GM23338 (cell line): ENCODE data around the gene FBXL20. TPM values are rescaled to one million over a fixed set of nuclear protein-coding genes. Genes with fewer than 3 reads are reported as not detected.
"Not testable (repeated sequence)": the region's sequence is repeated elsewhere in the genome, so short reads cannot be mapped to it uniquely, and the experiment has no call there.

Experiments
- ATAC-seq: fragments of 200-7000 bp; cut with Tn5 transposase; 3 replicates; pipeline ENCODE4 v1.9.1; 2020
- DNase-seq: peaks from one replicate; pipeline ENCODE4 v3.0.0-alpha.2; 2015; ENCODE audit warnings: low spot score
- H2AFZ ChIP-seq: fragments of 200-600 bp; sonication (generic); 2 replicates; pipeline ENCODE4 v1.8.0; 2016; ENCODE audit warnings: antibody characterized with exemption, mild to moderate bottlenecking, moderate library complexity
- H3F3A ChIP-seq: fragments of 200-600 bp; sonication (generic); replicated peaks from 2 replicates; pipeline ENCODE4 v1.8.0; 2017; ENCODE audit warnings: antibody characterized with exemption, mixed run types, low read depth
- H3K27ac ChIP-seq: fragments of 200-600 bp; sonication (generic); 2 replicates; pipeline ENCODE4 v1.6.1; 2016; ENCODE audit warnings: low read depth
- H3K27me3 ChIP-seq: fragments of 200-600 bp; sonication (generic); 2 replicates; pipeline ENCODE4 v1.8.0; 2016; ENCODE audit warnings: mild to moderate bottlenecking, mixed run types, moderate library complexity; ENCODE audit not compliant: insufficient read depth
- H3K36me3 ChIP-seq: fragments of 200-600 bp; sonication (generic); 2 replicates; pipeline ENCODE4 v1.8.0; 2016; ENCODE audit warnings: mild to moderate bottlenecking; ENCODE audit not compliant: insufficient read depth
- H3K4me1 ChIP-seq: fragments of 200-600 bp; sonication (generic); 2 replicates; pipeline ENCODE4 v1.8.0; 2016; ENCODE audit warnings: mild to moderate bottlenecking, moderate library complexity; ENCODE audit not compliant: insufficient read depth
- H3K4me2 ChIP-seq: fragments of 200-600 bp; sonication (generic); 2 replicates; pipeline ENCODE4 v1.7.1; 2017; ENCODE audit warnings: mixed run types
- H3K4me3 ChIP-seq: fragments of 200-600 bp; sonication (generic); 2 replicates; pipeline ENCODE4 v1.6.1; 2016; ENCODE audit warnings: mixed run types
- H3K79me2 ChIP-seq: fragments of 200-600 bp; sonication (generic); replicated peaks from 2 replicates; pipeline ENCODE4 v1.8.0; 2017; ENCODE audit warnings: mild to moderate bottlenecking; ENCODE audit not compliant: insufficient read depth
- H3K9me2 ChIP-seq: fragments of 200-600 bp; sonication (generic); 2 replicates; pipeline ENCODE4 v1.8.0; 2017; ENCODE audit not compliant: insufficient read depth
- H4K20me1 ChIP-seq: fragments of 200-600 bp; sonication (generic); replicated peaks from 2 replicates; pipeline ENCODE4 v1.8.0; 2017; ENCODE audit warnings: mild to moderate bottlenecking; ENCODE audit not compliant: insufficient read depth
- H3K27ac Mint-ChIP-seq: 2 replicates; pipeline ENCODE4 v1.8.0; 2020; ENCODE audit warnings: inconsistent platforms, mild to moderate bottlenecking, moderate library complexity, mixed read lengths
- H3K27me3 Mint-ChIP-seq: 3 replicates; pipeline ENCODE4 v1.8.0; 2022; ENCODE audit warnings: low read depth, mild to moderate bottlenecking, moderate library complexity, mixed read lengths, inconsistent platforms; ENCODE audit not compliant: insufficient read depth, poor library complexity
- H3K36me3 Mint-ChIP-seq: 3 replicates; pipeline ENCODE4 v1.8.0; 2021; ENCODE audit warnings: low read depth, mild to moderate bottlenecking, inconsistent platforms, moderate library complexity, mixed read lengths
- H3K4me1 Mint-ChIP-seq: 3 replicates; pipeline ENCODE4 v1.8.0; 2020; ENCODE audit warnings: mild to moderate bottlenecking, inconsistent platforms, mixed read lengths
- H3K4me3 Mint-ChIP-seq: 3 replicates; pipeline ENCODE4 v1.8.0; 2021; ENCODE audit warnings: moderate library complexity, mild to moderate bottlenecking, inconsistent platforms, mixed read lengths
- H3K9me3 Mint-ChIP-seq: 3 replicates; pipeline ENCODE4 v1.8.0; 2020; ENCODE audit warnings: moderate library complexity, mild to moderate bottlenecking, inconsistent platforms, mixed read lengths
- CREB1 ChIP-seq: fragments of 250-450 bp; sonication (Bioruptor Pico); IDR thresholded peaks from 2 replicates; pipeline ENCODE4 v1.5.0; 2020; ENCODE audit warnings: low read depth, mild to moderate bottlenecking, moderate library complexity
- ETS1 ChIP-seq: IDR thresholded peaks from 2 replicates; pipeline ENCODE4 v1.6.1; 2016; ENCODE audit warnings: antibody characterized with exemption
- EZH2phosphoT487 ChIP-seq: fragments of 200-600 bp; sonication (generic); IDR thresholded peaks from one replicate; pipeline ENCODE4 v1.8.1; 2018; ENCODE audit warnings: antibody characterized with exemption; ENCODE audit not compliant: unreplicated experiment
- JUNB ChIP-seq: IDR thresholded peaks from one replicate; pipeline ENCODE4 v1.6.1; 2016; ENCODE audit warnings: antibody characterized with exemption; ENCODE audit not compliant: unreplicated experiment
- NANOG ChIP-seq: IDR thresholded peaks from 2 replicates; pipeline ENCODE4 v1.6.1; 2016; ENCODE audit warnings: antibody characterized with exemption, borderline replicate concordance
- POLR2AphosphoS5 ChIP-seq: IDR thresholded peaks from 2 replicates; pipeline ENCODE4 v1.6.1; 2016; ENCODE audit warnings: antibody characterized with exemption, low read depth
- STAT1 ChIP-seq: IDR thresholded peaks from one replicate; pipeline ENCODE4 v1.6.1; 2016; ENCODE audit warnings: antibody characterized with exemption; ENCODE audit not compliant: unreplicated experiment
- ZNF114 ChIP-seq: fragments of 250-450 bp; sonication (Bioruptor Pico); IDR thresholded peaks from 2 replicates; pipeline ENCODE4 v1.5.0; 2020; ENCODE audit warnings: mild to moderate bottlenecking, moderate library complexity
- ZNF331 ChIP-seq: fragments of 250-450 bp; sonication (Bioruptor Pico); IDR thresholded peaks from 2 replicates; pipeline ENCODE4 v1.5.0; 2020; ENCODE audit warnings: low read depth, mild to moderate bottlenecking, moderate library complexity
- polyA plus RNA-seq: library from polyadenylated mRNA; unstranded; fragments of >200 nt; fragmentation: Nextera tagmentation; extraction: Ambion mirVana; gene quantifications from 2 replicates; pipeline ENCODE4 v1.2.1, GENCODE V29; 2016
- total RNA-seq: library from RNA; depleted of rRNA; stranded (reverse); fragments of >200 nt; shearing (Covaris generic); gene quantifications from 2 replicates; pipeline ENCODE4 v1.2.3, GENCODE V29; 2014
- TF ChIP-seq, protein P1 (sequence below): IDR thresholded peaks from one replicate; pipeline ENCODE4 v1.6.1; 2018; ENCODE audit warnings: antibody characterized with exemption; ENCODE audit not compliant: unreplicated experiment

FBXL20 gene
- total and polyA plus RNA-seq, 2 experiments from 2014 or later = 2.9 to 6.9 TPM

DNA sequence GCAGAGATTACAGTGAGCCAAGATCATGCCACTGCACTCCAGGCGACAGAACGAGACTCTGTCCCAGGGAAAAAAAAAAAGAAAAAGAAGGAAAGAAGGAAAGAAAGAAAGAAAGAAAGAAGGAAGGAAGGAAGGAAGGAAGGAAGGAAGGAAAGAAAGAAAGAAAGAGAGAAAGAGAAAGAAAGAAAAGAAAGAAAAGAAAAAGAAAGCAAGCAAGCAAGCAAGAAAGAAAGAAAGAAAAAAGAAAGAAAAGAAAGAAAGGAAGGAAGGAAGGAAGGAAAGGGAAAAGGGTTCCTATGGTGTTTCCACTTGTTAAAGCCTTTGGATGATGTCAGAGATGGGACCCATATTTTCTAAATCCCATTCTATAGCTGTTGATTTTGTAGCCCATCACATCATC lies 38.4 kb upstream of the FBXL20 start:
- not testable (repeated sequence) for H3K27me3 Mint-ChIP-seq, H3K4me1 Mint-ChIP-seq, H3K4me3 Mint-ChIP-seq, DNase-seq, H3K27ac Mint-ChIP-seq, H3K4me1 ChIP-seq, H3K9me3 Mint-ChIP-seq, ATAC-seq, H3K27ac ChIP-seq, H3F3A ChIP-seq, H3K4me3 ChIP-seq, H3K9me2 ChIP-seq, H2AFZ ChIP-seq, H3K4me2 ChIP-seq, H3K27me3 ChIP-seq
- Histone ChIP-seq H3K79me2 (peaks cover 11% of the 10 kb centered on the region; the same call in 1 of the 2 replicates), H4K20me1 (peaks cover 18% of the 10 kb centered on the region), H3K36me3 (peaks cover 53% of the 10 kb centered on the region)
- H3K36me3 Mint-ChIP-seq = peaks cover 83% of the 10 kb centered on the region

GRCh38 chr17:39429600-39429999 lies 28.2 kb upstream of the FBXL20 start:
- H3K27ac ChIP-seq = no peak overlapping the region
- no peak overlapping the region for H3K27ac Mint-ChIP-seq
- no peaks in the 10 kb centered on the region for H3K9me2 ChIP-seq
- no peak overlapping the region for H3K4me3 Mint-ChIP-seq
- H3K36me3 ChIP-seq = peaks cover 71% of the 10 kb centered on the region
- TF ChIP-seq EZH2phosphoT487 = no peak
- no peak for TF ChIP-seq POLR2AphosphoS5
- TF ChIP-seq, protein P1, sequence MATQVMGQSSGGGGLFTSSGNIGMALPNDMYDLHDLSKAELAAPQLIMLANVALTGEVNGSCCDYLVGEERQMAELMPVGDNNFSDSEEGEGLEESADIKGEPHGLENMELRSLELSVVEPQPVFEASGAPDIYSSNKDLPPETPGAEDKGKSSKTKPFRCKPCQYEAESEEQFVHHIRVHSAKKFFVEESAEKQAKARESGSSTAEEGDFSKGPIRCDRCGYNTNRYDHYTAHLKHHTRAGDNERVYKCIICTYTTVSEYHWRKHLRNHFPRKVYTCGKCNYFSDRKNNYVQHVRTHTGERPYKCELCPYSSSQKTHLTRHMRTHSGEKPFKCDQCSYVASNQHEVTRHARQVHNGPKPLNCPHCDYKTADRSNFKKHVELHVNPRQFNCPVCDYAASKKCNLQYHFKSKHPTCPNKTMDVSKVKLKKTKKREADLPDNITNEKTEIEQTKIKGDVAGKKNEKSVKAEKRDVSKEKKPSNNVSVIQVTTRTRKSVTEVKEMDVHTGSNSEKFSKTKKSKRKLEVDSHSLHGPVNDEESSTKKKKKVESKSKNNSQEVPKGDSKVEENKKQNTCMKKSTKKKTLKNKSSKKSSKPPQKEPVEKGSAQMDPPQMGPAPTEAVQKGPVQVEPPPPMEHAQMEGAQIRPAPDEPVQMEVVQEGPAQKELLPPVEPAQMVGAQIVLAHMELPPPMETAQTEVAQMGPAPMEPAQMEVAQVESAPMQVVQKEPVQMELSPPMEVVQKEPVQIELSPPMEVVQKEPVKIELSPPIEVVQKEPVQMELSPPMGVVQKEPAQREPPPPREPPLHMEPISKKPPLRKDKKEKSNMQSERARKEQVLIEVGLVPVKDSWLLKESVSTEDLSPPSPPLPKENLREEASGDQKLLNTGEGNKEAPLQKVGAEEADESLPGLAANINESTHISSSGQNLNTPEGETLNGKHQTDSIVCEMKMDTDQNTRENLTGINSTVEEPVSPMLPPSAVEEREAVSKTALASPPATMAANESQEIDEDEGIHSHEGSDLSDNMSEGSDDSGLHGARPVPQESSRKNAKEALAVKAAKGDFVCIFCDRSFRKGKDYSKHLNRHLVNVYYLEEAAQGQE = no peak
- TF ChIP-seq CREB1 (CRISPR knock-in tag) = no peak
- TF ChIP-seq JUNB = no peak
- TF ChIP-seq ZNF331 (CRISPR knock-in tag) = no peak
- no peak for TF ChIP-seq STAT1
- H3K4me1 ChIP-seq = no peaks in the 10 kb centered on the region
- H3K4me2 ChIP-seq = no peak overlapping the region
- H4K20me1 ChIP-seq = peaks cover 18% of the 10 kb centered on the region
- H3K9me3 Mint-ChIP-seq = no peaks in the 10 kb centered on the region
- no peak for DNase-seq
- no peaks in the 10 kb centered on the region for H3K79me2 ChIP-seq
- no peak overlapping the region for H2AFZ ChIP-seq
- H3K4me1 Mint-ChIP-seq = no peaks in the 10 kb centered on the region
- no peak for ATAC-seq
- H3K27me3 ChIP-seq = no peaks in the 10 kb centered on the region
- no peaks in the 10 kb centered on the region for H3K27me3 Mint-ChIP-seq
- peaks cover 3% of the 10 kb centered on the region; the same call in 1 of the 2 replicates for H3F3A ChIP-seq
- H3K4me3 ChIP-seq = no peak overlapping the region
- H3K36me3 Mint-ChIP-seq = peaks cover 84% of the 10 kb centered on the region

DNA sequence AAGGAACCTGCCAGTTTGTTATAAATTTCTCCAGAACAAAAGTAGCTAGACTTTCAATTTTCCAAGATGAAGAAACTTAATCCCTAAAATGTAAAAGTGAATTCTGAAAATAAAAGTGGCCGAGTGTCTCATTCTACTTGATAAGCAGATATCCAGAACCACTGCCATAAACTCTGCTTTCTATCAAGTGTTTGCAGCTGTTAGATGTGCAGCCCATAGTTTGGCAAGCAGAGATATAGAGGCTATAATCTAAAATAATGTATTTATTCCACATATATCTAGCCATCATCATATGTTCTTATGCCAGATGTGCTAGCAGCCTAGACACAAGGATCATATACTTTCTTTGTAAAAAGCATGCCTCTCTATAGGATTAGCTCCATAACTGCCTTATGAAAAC lies 14.7 kb upstream of the FBXL20 start:
- Mint-ChIP-seq H3K4me3 (no peak overlapping the region), H3K9me3 (no peaks in the 10 kb centered on the region), H3K27me3 (peaks cover 2% of the 10 kb centered on the region), H3K36me3 (peaks cover 74% of the 10 kb centered on the region), H3K27ac (no peak overlapping the region), H3K4me1 (no peaks in the 10 kb centered on the region)
- DNase-seq (no peak), ATAC-seq (no peak)
- Histone ChIP-seq H3K4me1 (no peaks in the 10 kb centered on the region), H3K27me3 (no peaks in the 10 kb centered on the region), H3K36me3 (peaks cover 53% of the 10 kb centered on the region), H3F3A (peaks cover 6% of the 10 kb centered on the region; the same call in 1 of the 2 replicates), H4K20me1 (peaks cover 6% of the 10 kb centered on the region; the same call in 1 of the 2 replicates), H3K4me2 (no peak overlapping the region), H3K4me3 (no peak overlapping the region), H2AFZ (no peak overlapping the region), H3K79me2 (no peaks in the 10 kb centered on the region), H3K27ac (no peak overlapping the region), H3K9me2 (no peaks in the 10 kb centered on the region)
- TF ChIP-seq ZNF331 (CRISPR knock-in tag) (no peak), NANOG (no peak), ZNF114 (no peak), JUNB (no peak), CREB1 (CRISPR knock-in tag) (no peak), ETS1 (no peak)
